Stomach (tissue), 9 donors: ENCODE data around the gene KCNIP4. TPM values are rescaled to one million over a fixed set of nuclear protein-coding genes. Genes with fewer than 3 reads are reported as not detected.

Experiments used
- DNase-seq, 2 donors: peaks; one replicate each; pipeline versions ENCODE4 v3.0.0 to v3.0.0-alpha.2; 2013 to 2019
- H3K27ac ChIP-seq, 5 donors: fragments of 200-600 bp in 4 of 5; sonication (generic) in 4 of 5; one replicate each; pipeline ENCODE4 v1.5.1; 2013 to 2019; ENCODE audit warnings: mild to moderate bottlenecking in 1 of 5, moderate library complexity in 1 of 5
- H3K27me3 ChIP-seq, 3 donors: fragments of 200-600 bp; sonication (generic); one replicate each; pipeline ENCODE4 v1.5.1; 2017 to 2019; ENCODE audit warnings: mixed run types in 1 of 3
- H3K36me3 ChIP-seq, 4 donors: fragments of 200-600 bp; sonication (generic); 1 replicate in 3 of 4; 2 replicates in 1 of 4; pipeline ENCODE4 v1.5.1; 2016 to 2019
- H3K4me1 ChIP-seq, 4 donors: fragments of 200-600 bp; sonication (generic); one replicate each; pipeline ENCODE4 v1.5.1; 2016 to 2019
- H3K4me3 ChIP-seq, 4 donors: fragments of 200-600 bp; sonication (generic) in 3 of 4; one replicate each; pipeline ENCODE4 v1.5.1; 2016 to 2019; ENCODE audit warnings: mild to moderate bottlenecking in 1 of 4
- H3K9me3 ChIP-seq, 4 donors: fragments of 200-600 bp; sonication (generic); one replicate each; pipeline ENCODE4 v1.5.1; 2016 to 2019
- EP300 ChIP-seq: sonication (generic); formaldehyde crosslinking; IDR thresholded peaks from one replicate; pipeline ENCODE4 v1.6.1; 2017; ENCODE audit warnings: antibody characterized with exemption
- POLR2A ChIP-seq, 4 donors: fragments of 450-650 bp; IDR thresholded peaks; one replicate each; pipeline ENCODE4 v1.6.1; 2016; ENCODE audit warnings: antibody characterized with exemption in 4 of 4, control low read depth in 2 of 4, mild to moderate bottlenecking in 1 of 4, moderate library complexity in 1 of 4
- POLR2AphosphoS5 ChIP-seq, 3 donors: sonication (generic); formaldehyde crosslinking; IDR thresholded peaks; one replicate each; pipeline ENCODE4 v1.6.1; 2016; ENCODE audit warnings: antibody characterized with exemption in 3 of 3
- WGBS, 5 donors: extraction: QIAGEN DNeasy Blood & Tissue Kit in 3 of 5; methylation state at CpG; one replicate each; pipeline versions ENCODE4 v1.1.5 to v1.1.7; 2013 to 2018; 5-methylcytosine and 5-hydroxymethylcytosine counted together
- intact Hi-C: fragments of 100-400 bp; cut with DNase I; formaldehyde crosslinking; loops from one replicate; pipeline ENCODE4 v1.15.1; 2023; ENCODE audit warnings: low total_unique reads
- polyA plus RNA-seq, 3 donors: library from polyadenylated mRNA; stranded (reverse); fragments of 200-250 nt; gene quantifications; one replicate each; pipeline ENCODE4 v1.2.3, GENCODE V29; 2013
- total RNA-seq, 5 donors: library from RNA; depleted of rRNA; stranded (reverse); fragments of >200 nt; gene quantifications; one replicate each; pipeline versions ENCODE4 v1.1.0 to v1.2.3, GENCODE V29; 2014 to 2016
- TF ChIP-seq, protein P1 (sequence below), 7 experiments: fragments of 450-650 bp in 4 of 7; fragments of 200-600 bp in 3 of 7; sonication (generic) in 3 of 7; IDR thresholded peaks; one replicate each; pipeline ENCODE4 v1.5.1; 2016 to 2019; ENCODE audit warnings: antibody characterized with exemption in 7 of 7, control low read depth in 2 of 7, mild to moderate bottlenecking in 1 of 7
- donor health status: healthy with polysubstance abuse.
- donor health status: Bipolar disorder and iron deficiency.
- donor health status: healthy.

The KCNIP4 gene
- total and polyA plus RNA-seq, 8 donors = 0.23 to 1.8 (median 1.3) TPM; not detected in 4

DNA sequence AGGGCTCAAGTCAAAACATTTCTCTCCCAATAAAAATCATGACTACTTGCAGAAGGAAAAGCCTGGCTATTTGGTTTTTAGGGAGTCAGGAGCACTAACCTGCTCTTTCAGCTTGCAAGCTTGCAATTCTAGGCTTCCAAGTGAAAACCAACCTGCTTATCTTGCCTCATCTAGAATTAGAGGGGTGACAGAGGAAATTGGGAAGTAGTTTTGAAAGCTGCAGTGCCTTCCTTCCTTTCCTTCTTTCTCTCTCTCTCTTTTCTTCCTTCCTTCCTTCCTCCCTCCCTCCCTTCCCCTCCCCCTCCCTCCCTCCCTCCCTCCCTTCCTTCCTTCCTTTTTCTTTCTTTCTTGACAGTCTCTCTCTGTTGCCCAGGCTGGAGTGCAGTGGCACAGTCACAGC lies 417.5 kb downstream of the KCNIP4 start:
- Histone ChIP-seq H3K4me1 (no peaks in the 10 kb centered on the region), H3K27ac (no peak overlapping the region), H3K9me3 (no peaks in the 10 kb centered on the region), H3K4me3 (no peak overlapping the region), H3K36me3 (no peaks in the 10 kb centered on the region), H3K27me3 (no peaks in the 10 kb centered on the region)
- DNase-seq = no peak
- intact Hi-C loops = no loop called here
- TF ChIP-seq POLR2AphosphoS5 (IDR thresholded peaks at IDR 0.05) (no peak), EP300 (no peak), POLR2A (IDR thresholded peaks at IDR 0.05) (no peak)
- TF ChIP-seq, protein P1, sequence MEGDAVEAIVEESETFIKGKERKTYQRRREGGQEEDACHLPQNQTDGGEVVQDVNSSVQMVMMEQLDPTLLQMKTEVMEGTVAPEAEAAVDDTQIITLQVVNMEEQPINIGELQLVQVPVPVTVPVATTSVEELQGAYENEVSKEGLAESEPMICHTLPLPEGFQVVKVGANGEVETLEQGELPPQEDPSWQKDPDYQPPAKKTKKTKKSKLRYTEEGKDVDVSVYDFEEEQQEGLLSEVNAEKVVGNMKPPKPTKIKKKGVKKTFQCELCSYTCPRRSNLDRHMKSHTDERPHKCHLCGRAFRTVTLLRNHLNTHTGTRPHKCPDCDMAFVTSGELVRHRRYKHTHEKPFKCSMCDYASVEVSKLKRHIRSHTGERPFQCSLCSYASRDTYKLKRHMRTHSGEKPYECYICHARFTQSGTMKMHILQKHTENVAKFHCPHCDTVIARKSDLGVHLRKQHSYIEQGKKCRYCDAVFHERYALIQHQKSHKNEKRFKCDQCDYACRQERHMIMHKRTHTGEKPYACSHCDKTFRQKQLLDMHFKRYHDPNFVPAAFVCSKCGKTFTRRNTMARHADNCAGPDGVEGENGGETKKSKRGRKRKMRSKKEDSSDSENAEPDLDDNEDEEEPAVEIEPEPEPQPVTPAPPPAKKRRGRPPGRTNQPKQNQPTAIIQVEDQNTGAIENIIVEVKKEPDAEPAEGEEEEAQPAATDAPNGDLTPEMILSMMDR (IDR thresholded peaks at IDR 0.05) = no peak

DNA sequence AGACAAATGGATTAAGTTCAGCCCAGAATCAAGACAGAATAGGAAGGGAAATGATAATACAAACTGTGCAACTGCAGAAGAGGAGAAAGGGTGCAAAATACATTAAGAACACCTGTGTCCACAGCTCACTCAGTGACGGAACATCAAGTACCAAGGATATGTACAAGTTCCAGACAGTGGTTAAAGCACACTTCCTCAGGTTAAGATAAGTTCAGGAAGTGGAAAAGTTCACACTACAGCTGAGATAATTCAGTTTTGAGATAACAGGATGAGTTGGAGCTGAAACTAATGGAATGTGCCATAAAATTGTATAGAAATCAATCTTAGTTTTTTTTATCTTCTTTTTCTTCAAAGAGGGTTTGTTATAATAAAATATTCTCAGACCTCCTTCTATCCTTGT lies 419.4 kb downstream of the KCNIP4 start:
- Histone ChIP-seq H3K27me3 (no peaks in the 10 kb centered on the region), H3K27ac (no peak overlapping the region), H3K9me3 (no peaks in the 10 kb centered on the region), H3K4me1 (no peaks in the 10 kb centered on the region), H3K4me3 (no peak overlapping the region), H3K36me3 (no peaks in the 10 kb centered on the region)
- intact Hi-C loops = no loop called here
- no peak for TF ChIP-seq POLR2A (IDR thresholded peaks at IDR 0.05)
- no peak for TF ChIP-seq EP300
- TF ChIP-seq, protein P1 (IDR thresholded peaks at IDR 0.05) = no peak
- no peak for TF ChIP-seq POLR2AphosphoS5 (IDR thresholded peaks at IDR 0.05)
- no peak for DNase-seq
- WGBS, 5 donors = 29 to 65% (median 52%) methylated on average over 1 of the region's 1 CpG

DNA sequence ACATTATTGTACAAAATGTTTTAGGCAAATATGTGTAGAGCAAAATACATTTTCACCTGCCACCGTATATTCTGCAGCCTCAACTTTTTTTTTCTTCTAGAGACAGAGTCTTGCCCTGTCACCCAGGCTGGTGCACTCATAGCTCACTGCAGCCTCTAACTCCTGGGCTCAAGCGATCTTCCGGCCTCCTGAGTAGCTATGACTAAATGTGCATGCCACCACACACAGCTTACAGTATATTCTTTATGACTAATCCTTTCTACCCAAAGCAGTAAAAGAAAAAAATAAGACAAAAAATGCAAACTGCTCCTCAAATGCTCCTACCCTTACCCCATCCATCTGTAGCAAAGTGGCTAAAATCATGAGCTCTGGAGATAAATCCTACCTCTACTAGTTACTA lies 426.3 kb downstream of the KCNIP4 start:
- DNase-seq = no peak
- Histone ChIP-seq H3K27me3 (no peaks in the 10 kb centered on the region), H3K9me3 (no peaks in the 10 kb centered on the region), H3K4me1 (no peaks in the 10 kb centered on the region), H3K27ac (no peak overlapping the region), H3K4me3 (no peak overlapping the region), H3K36me3 (no peaks in the 10 kb centered on the region)
- TF ChIP-seq POLR2A (IDR thresholded peaks at IDR 0.05) = no peak
- no peak for TF ChIP-seq EP300
- no peak for TF ChIP-seq POLR2AphosphoS5 (IDR thresholded peaks at IDR 0.05)
- TF ChIP-seq, protein P1 (IDR thresholded peaks at IDR 0.05) = no peak
- intact Hi-C loops = no loop called here
- 89 to 93% (median 90%) methylated on average over 3 of the region's 3 CpGs for WGBS, 5 donors

DNA sequence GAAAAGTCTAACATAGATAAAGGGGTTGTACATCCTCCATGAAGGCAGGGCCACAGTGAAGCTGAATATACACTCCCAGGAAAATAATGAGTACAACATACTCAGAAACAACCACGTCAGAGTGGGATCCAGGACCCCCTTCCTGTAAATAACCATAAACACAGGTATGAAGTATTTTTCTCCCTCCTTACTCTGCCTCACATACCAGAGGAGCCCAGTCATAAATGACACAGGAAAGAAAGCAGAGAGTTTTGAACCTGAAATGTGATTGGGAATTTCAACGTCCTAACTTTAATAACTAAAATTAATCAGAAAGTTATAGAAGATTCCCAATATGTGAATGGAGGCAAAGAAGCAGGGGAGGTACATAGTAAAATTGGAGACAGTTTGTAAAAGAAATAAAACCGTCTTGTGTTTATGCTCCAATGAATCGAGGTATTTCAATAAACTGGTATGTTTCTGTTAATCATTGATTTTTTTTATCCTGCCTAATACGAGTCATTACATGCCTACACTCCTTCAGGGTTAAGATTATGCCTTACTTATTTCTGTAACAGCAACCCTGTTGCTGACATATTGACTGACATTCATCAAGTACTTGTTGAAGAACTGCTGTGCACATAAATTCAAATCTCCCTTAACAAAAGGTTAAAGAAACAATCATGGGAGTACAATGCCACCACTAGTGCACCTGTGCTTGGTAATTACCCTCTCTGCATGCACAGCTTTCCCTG lies 431.3 kb downstream of the KCNIP4 start:
- Histone ChIP-seq H3K4me3 (no peak overlapping the region), H3K27ac (no peak overlapping the region), H3K36me3 (no peaks in the 10 kb centered on the region), H3K27me3 (no peaks in the 10 kb centered on the region), H3K4me1 (no peaks in the 10 kb centered on the region), H3K9me3 (no peaks in the 10 kb centered on the region)
- no peak for DNase-seq
- TF ChIP-seq POLR2A (IDR thresholded peaks at IDR 0.05) = no peak
- no peak for TF ChIP-seq POLR2AphosphoS5 (IDR thresholded peaks at IDR 0.05)
- no peak for TF ChIP-seq EP300
- TF ChIP-seq, protein P1 (IDR thresholded peaks at IDR 0.05) = no peak
- 52 to 63% (median 57%) methylated on average over 5 of the region's 5 CpGs for WGBS, 5 donors
- intact Hi-C loops = loop anchor here (10.0 kb wide), 1 partner anchor 248 kb away; no protein-coding TSS in a partner anchor
